HepG2 (cell line): ENCODE measurements around the gene HS6ST1. TPM values are rescaled to one million over a fixed set of nuclear protein-coding genes. Genes with fewer than 3 reads are reported as not detected.

ENCODE experiments used
- ADNP ChIP-seq: sonication (generic); formaldehyde crosslinking; IDR thresholded peaks from 2 replicates; pipeline ENCODE4 v1.4.0; 2020; ENCODE audit warnings: missing genetic modification reagents
- AGO1 ChIP-seq: fragments of 200-400 bp; formaldehyde crosslinking; IDR thresholded peaks from 2 replicates; pipeline ENCODE4 v1.6.1; 2017; ENCODE audit warnings: mild to moderate bottlenecking, low read depth, low read length, moderate library complexity; ENCODE audit not compliant: poor library complexity, severe bottlenecking
- ATF2 ChIP-seq: sonication (generic); formaldehyde crosslinking; IDR thresholded peaks from 2 replicates; pipeline ENCODE4 v1.4.0; 2020; ENCODE audit warnings: missing genetic modification reagents
- BHLHE40 ChIP-seq: IDR thresholded peaks from 2 replicates; pipeline ENCODE4 v1.6.1; 2011; ENCODE audit warnings: low read length, improper control_type of control experiment
- EP300 ChIP-seq, 3 experiments: sonication (generic) in 1 of 3; formaldehyde crosslinking in 1 of 3; IDR thresholded peaks; 2 replicates each; pipeline versions ENCODE4 v1.5.1 to v1.6.1; 2011 to 2020; ENCODE audit warnings: low read depth in 2 of 3, low read length in 2 of 3, borderline replicate concordance in 1 of 3, improper control_type of control experiment in 1 of 3, mild to moderate bottlenecking in 1 of 3, missing genetic modification reagents in 1 of 3, moderate library complexity in 1 of 3
- GABPB1 ChIP-seq: IDR thresholded peaks from 2 replicates; pipeline ENCODE4 v1.6.1; 2016; ENCODE audit warnings: mild to moderate bottlenecking, missing genetic modification reagents, moderate library complexity, missing compliant biosample characterization
- HNRNPH1 ChIP-seq: fragments of 200-400 bp; formaldehyde crosslinking; optimal IDR thresholded peaks from 2 replicates; pipeline ENCODE3; 2017; ENCODE audit warnings: mild to moderate bottlenecking, low read depth, low read length
- KDM3A ChIP-seq: IDR thresholded peaks from 2 replicates; pipeline ENCODE4 v1.6.1; 2018; ENCODE audit warnings: low read depth, missing compliant biosample characterization
- PBX3 ChIP-seq: sonication (generic); formaldehyde crosslinking; IDR thresholded peaks from 2 replicates; pipeline ENCODE4 v1.8.1; 2023; ENCODE audit warnings: missing genetic modification reagents, inconsistent platforms, borderline replicate concordance
- RARG ChIP-seq: sonication (generic); formaldehyde crosslinking; IDR thresholded peaks from 2 replicates; pipeline ENCODE4 v1.4.0; 2020; ENCODE audit warnings: low read depth, mild to moderate bottlenecking, missing genetic modification reagents
- RFX5 ChIP-seq: IDR thresholded peaks from 2 replicates; pipeline ENCODE4 v1.6.1; 2011; ENCODE audit warnings: low read depth, low read length, improper control_type of control experiment
- XRCC5 ChIP-seq: fragments of 200-400 bp; formaldehyde crosslinking; optimal IDR thresholded peaks from 2 replicates; pipeline ENCODE3; 2017; ENCODE audit warnings: mild to moderate bottlenecking, low read length
- ZBTB20 ChIP-seq: sonication (generic); formaldehyde crosslinking; IDR thresholded peaks from 2 replicates; pipeline ENCODE4 v1.8.1; 2023; ENCODE audit warnings: missing genetic modification reagents, low read depth, mild to moderate bottlenecking, borderline replicate concordance
- ZFYVE20 ChIP-seq: sonication (generic); formaldehyde crosslinking; IDR thresholded peaks from 2 replicates; pipeline ENCODE4 v1.8.0; 2023; ENCODE audit warnings: low read depth, mild to moderate bottlenecking, moderate library complexity, missing genetic modification reagents, borderline replicate concordance
- ZMYM2 ChIP-seq: sonication (generic); formaldehyde crosslinking; IDR thresholded peaks from 2 replicates; pipeline ENCODE4 v1.8.0; 2022; ENCODE audit warnings: mild to moderate bottlenecking, missing genetic modification reagents
- ZNF362 ChIP-seq: sonication (generic); formaldehyde crosslinking; IDR thresholded peaks from 2 replicates; pipeline ENCODE4 v1.4.0; 2020; ENCODE audit warnings: missing genetic modification reagents, mild to moderate bottlenecking, borderline replicate concordance
- ZNF543 ChIP-seq: sonication (generic); formaldehyde crosslinking; IDR thresholded peaks from 2 replicates; pipeline ENCODE4 v1.4.0; 2020; ENCODE audit warnings: mild to moderate bottlenecking, missing genetic modification reagents
- ZNF557 ChIP-seq: sonication (generic); formaldehyde crosslinking; IDR thresholded peaks from 2 replicates; pipeline ENCODE4 v1.4.0; 2020; ENCODE audit warnings: missing genetic modification reagents
- ZNF616 ChIP-seq: sonication (generic); formaldehyde crosslinking; IDR thresholded peaks from 2 replicates; pipeline ENCODE4 v1.5.0; 2020; ENCODE audit warnings: low read depth, mild to moderate bottlenecking, missing genetic modification reagents
- ZNF724P ChIP-seq: sonication (generic); formaldehyde crosslinking; IDR thresholded peaks from 2 replicates; pipeline ENCODE4 v1.8.0; 2022; ENCODE audit warnings: missing genetic modification reagents, borderline replicate concordance
- ZNF788 ChIP-seq: sonication (generic); formaldehyde crosslinking; IDR thresholded peaks from 2 replicates; pipeline ENCODE4 v1.5.0; 2020; ENCODE audit warnings: mild to moderate bottlenecking, missing genetic modification reagents, borderline replicate concordance
- ZSCAN25 ChIP-seq: sonication (generic); formaldehyde crosslinking; IDR thresholded peaks from 2 replicates; pipeline ENCODE4 v1.8.0; 2022; ENCODE audit warnings: mild to moderate bottlenecking, missing genetic modification reagents
- ZSCAN31 ChIP-seq: sonication (generic); formaldehyde crosslinking; IDR thresholded peaks from 2 replicates; pipeline ENCODE4 v1.5.0; 2020; ENCODE audit warnings: low read depth, mild to moderate bottlenecking, missing genetic modification reagents
- polyA plus RNA-seq, 8 experiments: library from polyadenylated mRNA; depleted of rRNA in 3 of 8; stranded (reverse) in 7 of 8; unstranded in 1 of 8; fragments of >200 nt; fragmentation: Illumina TruSeq in 4 of 8; extraction: Trizol in 4 of 8; gene quantifications; 2 replicates each; pipeline versions ENCODE4 v1.2.1 to v1.2.3, GENCODE V29; 2011 to 2016; ENCODE audit warnings: low read depth in 4 of 8, missing spikeins in 1 of 8, mixed read lengths in 1 of 8; ENCODE audit not compliant: insufficient read depth in 1 of 8
- total RNA-seq, 5 experiments: library from RNA; depleted of rRNA; stranded (reverse); fragments of >200 nt; fragmentation: Illumina TruSeq; extraction: Trizol; gene quantifications; 2 replicates each; pipeline ENCODE4 v1.2.3, GENCODE V29; 2016; ENCODE audit warnings: low read depth in 1 of 5

The HS6ST1 gene
- total and polyA plus RNA-seq, 2 of the 13 experiments (the other 11 are each of a cell fraction or from before 2014, with no cell fraction given): 34.5 to 84.6 TPM

GRCh38 chr2:128309280-128310093 is 9.2 kb downstream of the HS6ST1 start (continued):
- TF ChIP-seq PBX3 (CRISPR knock-in tag): no peak
- peak; percentile 86 for TF ChIP-seq ADNP (CRISPR knock-in tag)
- TF ChIP-seq ZSCAN31 (CRISPR knock-in tag): peak; percentile 99
- peak; percentile 93 for TF ChIP-seq ZMYM2 (CRISPR knock-in tag)
- no peak for TF ChIP-seq RFX5
- peak; percentile 100 for TF ChIP-seq ZNF788
- TF ChIP-seq ZBTB20 (CRISPR knock-in tag): peak; percentile 97
- no peak; the same call in 1 of the 2 replicates for TF ChIP-seq ZNF543 (CRISPR knock-in tag)
- TF ChIP-seq HNRNPH1: no peak
- TF ChIP-seq ZNF616: peak; percentile 97
- TF ChIP-seq ATF2 (CRISPR knock-in tag): peak; percentile 95
- peak; percentile 19 for TF ChIP-seq AGO1
- TF ChIP-seq ZNF557 (CRISPR knock-in tag): peak; percentile 97
- TF ChIP-seq EP300 (IDR thresholded peaks at IDR 0.05; ENCODE audit: low read depth in 2 of 2, low read length in 2 of 2): peak; percentile 11 to 93; a peak in 3 of 4 replicates
- peak; percentile 94 for TF ChIP-seq EP300 (CRISPR knock-in tag; IDR thresholded peaks at IDR 0.05; ENCODE audit: borderline replicate concordance)
- TF ChIP-seq GABPB1 (CRISPR knock-in tag): peak; percentile 81
- peak; percentile 98 for TF ChIP-seq ZNF724P (CRISPR knock-in tag)
- peak; percentile 100 for TF ChIP-seq BHLHE40
- peak; percentile 95 for TF ChIP-seq KDM3A (CRISPR knock-in tag)
- peak; percentile 65; the same call in 1 of the 2 replicates for TF ChIP-seq ZNF362 (CRISPR knock-in tag)
- TF ChIP-seq ZSCAN25: peak; percentile 81; the same call in 1 of the 2 replicates
- peak; percentile 48 for TF ChIP-seq XRCC5
- 0 out of 2 replicates have a peak, but pooled peaks have one; percentile 42 for TF ChIP-seq RARG (CRISPR knock-in tag)
- peak; percentile 90; the same call in 1 of the 2 replicates for TF ChIP-seq ZFYVE20
